GM20000 (cell line): ENCODE results near the gene TCEAL5.

Source experiments
- DNase-seq: peaks from one replicate; pipeline ENCODE4 v3.0.0; 2012; ENCODE audit warnings: low spot score
- CTCF ChIP-seq: IDR thresholded peaks from 2 replicates; pipeline ENCODE4 v1.5.1; 2012; ENCODE audit warnings: mild to moderate bottlenecking, control low read depth; ENCODE audit errors: extremely low read depth, missing control alignments

TCEAL5 gene

GRCh38 chrX:103279624-103280023 lies 3.1 kb upstream of the TCEAL5 start:
- no peak for TF ChIP-seq CTCF
- DNase-seq = no peak

- DNase-seq = no peak
- TF ChIP-seq CTCF = no peak
Measured at GRCh38 chrX:103275947-103276567, 493 bp downstream of the TCEAL5 start.

GRCh38 chrX:103274284-103274683 lies 2.3 kb downstream of the TCEAL5 start:
- no peak for DNase-seq
- TF ChIP-seq CTCF = no peak

- DNase-seq = no peak
- TF ChIP-seq CTCF = no peak
Measured at GRCh38 chrX:103258275-103258674, 18.3 kb downstream of the TCEAL5 start.

- DNase-seq = no peak
- no peak for TF ChIP-seq CTCF
Measured at GRCh38 chrX:103256651-103257050, 19.9 kb downstream of the TCEAL5 start.

GRCh38 chrX:103254921-103255493 lies 21.5 kb downstream of the TCEAL5 start, which contains the start of gene TCEAL8:
Gene TCEAL8 (minus strand): TSS chrX:103255155. CDS start chrX:103253979, 1,176 bp downstream.
- peak; percentile 59 for DNase-seq
- TF ChIP-seq CTCF = no peak

- no peak for TF ChIP-seq CTCF
- DNase-seq = peak; percentile 30
Measured at GRCh38 chrX:103254171-103254824, 22.3 kb downstream of the TCEAL5 start.
